HEK293T (cell line): ENCODE data around the gene TTLL11.

Experiments used
- CTCF ChIA-PET: fragments of 350-600 bp; formaldehyde crosslinking; extraction: SDS; loops from one replicate; lab custom pipeline; 2021; ENCODE audit warnings: antibody characterized with exemption, inconsistent platforms; lab: Yijun Ruan, JAX
- POLR2A ChIA-PET: fragments of 350-600 bp; formaldehyde crosslinking; extraction: SDS; loops from one replicate; lab custom pipeline; 2020; ENCODE audit warnings: antibody characterized with exemption, inconsistent platforms; lab: Yijun Ruan, JAX
- DNase-seq: peaks from one replicate; pipeline ENCODE4 v3.0.0; 2012; ENCODE audit warnings: mixed read lengths; ENCODE audit errors: extremely low spot score
- ARNT ChIP-seq: fragments of 450-650 bp; IDR thresholded peaks from 2 replicates; pipeline ENCODE4 v1.6.1; 2017; ENCODE audit warnings: mild to moderate bottlenecking
- BHLHE40 ChIP-seq: fragments of 450-650 bp; IDR thresholded peaks from 2 replicates; pipeline ENCODE4 v1.6.1; 2016; ENCODE audit warnings: mild to moderate bottlenecking, moderate library complexity, borderline replicate concordance
- CTBP1 ChIP-seq: fragments of 450-650 bp; IDR thresholded peaks from 2 replicates; pipeline ENCODE4 v1.6.1; 2016; ENCODE audit warnings: borderline replicate concordance
- ELF4 ChIP-seq: fragments of 450-650 bp; IDR thresholded peaks from 2 replicates; pipeline ENCODE4 v1.6.1; 2017; ENCODE audit warnings: antibody characterized with exemption
- FOXA1 ChIP-seq: fragments of 450-650 bp; IDR thresholded peaks from 2 replicates; pipeline ENCODE4 v1.6.1; 2016; ENCODE audit warnings: mild to moderate bottlenecking
- FOXK2 ChIP-seq: fragments of 450-650 bp; IDR thresholded peaks from 2 replicates; pipeline ENCODE4 v1.6.1; 2016; ENCODE audit warnings: mild to moderate bottlenecking
- FOXM1 ChIP-seq: fragments of 450-650 bp; IDR thresholded peaks from 2 replicates; pipeline ENCODE4 v1.6.1; 2017; ENCODE audit warnings: mild to moderate bottlenecking, borderline replicate concordance
- HDGF ChIP-seq: fragments of 450-650 bp; IDR thresholded peaks from 2 replicates; pipeline ENCODE4 v1.6.1; 2017; ENCODE audit warnings: antibody characterized with exemption, borderline replicate concordance
- L3MBTL2 ChIP-seq: fragments of 450-650 bp; conservative IDR thresholded peaks from 2 replicates; pipeline ENCODE4 v1.6.1; 2016; ENCODE audit warnings: mild to moderate bottlenecking
- LEF1 ChIP-seq: fragments of 450-650 bp; IDR thresholded peaks from 2 replicates; pipeline ENCODE4 v1.6.1; 2017; ENCODE audit warnings: mild to moderate bottlenecking, borderline replicate concordance
- NFRKB ChIP-seq: fragments of 450-650 bp; IDR thresholded peaks from 2 replicates; pipeline ENCODE4 v1.6.1; 2016; ENCODE audit warnings: mild to moderate bottlenecking, moderate library complexity
- SP1 ChIP-seq: fragments of 450-650 bp; IDR thresholded peaks from 2 replicates; pipeline ENCODE4 v1.6.1; 2017
- SUZ12 ChIP-seq: fragments of 450-650 bp; IDR thresholded peaks from 2 replicates; pipeline ENCODE4 v1.6.1; 2016; ENCODE audit warnings: mild to moderate bottlenecking
- TARDBP ChIP-seq: fragments of 450-650 bp; IDR thresholded peaks from 2 replicates; pipeline ENCODE4 v1.6.1; 2016
- ZNF384 ChIP-seq: fragments of 450-650 bp; IDR thresholded peaks from 2 replicates; pipeline ENCODE4 v1.6.1; 2016
- TF ChIP-seq, protein P1 (sequence below): fragments of 450-650 bp; IDR thresholded peaks from 2 replicates; pipeline ENCODE4 v1.6.1; 2016

Gene TTLL11

GRCh38 chr9:121820286-121821005, 272.7 kb downstream of the TTLL11 start:
- no peak for TF ChIP-seq HDGF
- no peak for TF ChIP-seq ZNF384
- TF ChIP-seq L3MBTL2: no peak
- no peak for TF ChIP-seq FOXA1
- no peak for TF ChIP-seq FOXM1
- TF ChIP-seq NFRKB: no peak
- TF ChIP-seq ARNT: no peak
- TF ChIP-seq CTBP1: no peak
- TF ChIP-seq, protein P1, sequence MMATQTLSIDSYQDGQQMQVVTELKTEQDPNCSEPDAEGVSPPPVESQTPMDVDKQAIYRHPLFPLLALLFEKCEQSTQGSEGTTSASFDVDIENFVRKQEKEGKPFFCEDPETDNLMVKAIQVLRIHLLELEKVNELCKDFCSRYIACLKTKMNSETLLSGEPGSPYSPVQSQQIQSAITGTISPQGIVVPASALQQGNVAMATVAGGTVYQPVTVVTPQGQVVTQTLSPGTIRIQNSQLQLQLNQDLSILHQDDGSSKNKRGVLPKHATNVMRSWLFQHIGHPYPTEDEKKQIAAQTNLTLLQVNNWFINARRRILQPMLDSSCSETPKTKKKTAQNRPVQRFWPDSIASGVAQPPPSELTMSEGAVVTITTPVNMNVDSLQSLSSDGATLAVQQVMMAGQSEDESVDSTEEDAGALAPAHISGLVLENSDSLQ: no peak
- no peak for TF ChIP-seq SUZ12
- no peak for TF ChIP-seq LEF1
- TF ChIP-seq TARDBP: no peak
- TF ChIP-seq BHLHE40: no peak
- TF ChIP-seq ELF4: no peak
- no peak for TF ChIP-seq SP1
- no peak for TF ChIP-seq FOXK2
- no peak for DNase-seq
- CTCF ChIA-PET: no interaction called here
- POLR2A ChIA-PET: no interaction called here

GRCh38 chr9:121819428-121820231, 273.5 kb downstream of the TTLL11 start:
- TF ChIP-seq, protein P1: no peak
- TF ChIP-seq NFRKB (no peak), L3MBTL2 (no peak), BHLHE40 (no peak), HDGF (no peak), FOXA1 (no peak), LEF1 (no peak), CTBP1 (no peak), TARDBP (no peak), FOXM1 (no peak), SUZ12 (no peak), ELF4 (no peak)
- peak; percentile 32 for DNase-seq
- POLR2A ChIA-PET: no interaction called here
- CTCF ChIA-PET: no interaction called here

GRCh38 chr9:121818841-121819427, 274.2 kb downstream of the TTLL11 start:
- ChIA-PET CTCF (no interaction called here), POLR2A (no interaction called here)
- no peak for DNase-seq

DNA sequence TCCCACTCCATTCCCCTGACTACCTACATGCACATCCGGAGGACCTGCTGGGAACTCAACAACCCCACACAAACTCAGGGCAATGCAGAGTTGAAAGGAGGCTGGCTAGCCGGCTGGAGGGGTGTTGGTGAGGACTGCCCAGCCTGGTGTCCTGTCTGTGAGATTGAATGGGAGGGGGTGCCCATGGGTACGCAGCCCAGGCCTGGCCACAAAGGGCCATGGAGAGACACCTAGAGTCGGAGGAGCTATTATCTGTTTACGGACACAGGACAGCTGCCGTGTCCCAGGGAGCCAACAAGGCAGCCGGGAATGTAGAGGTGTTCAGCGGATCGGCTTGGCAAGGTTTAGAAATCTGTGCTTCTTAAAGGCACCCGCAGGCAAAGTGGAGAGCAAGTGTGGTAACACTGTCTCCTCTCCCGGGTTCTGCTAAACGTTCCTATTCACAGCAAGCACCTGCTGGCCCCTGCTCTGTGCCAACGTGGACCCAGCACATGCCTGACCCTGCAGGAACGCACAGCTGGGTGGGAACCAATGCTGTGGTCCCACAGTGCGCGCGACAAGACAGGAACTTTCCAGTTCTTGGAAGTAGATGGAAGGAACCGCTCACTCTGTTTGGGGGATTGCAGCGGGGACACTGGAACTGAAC, 275.0 kb downstream of the TTLL11 start:
- POLR2A ChIA-PET: no interaction called here
- CTCF ChIA-PET: no interaction called here
- no peak for TF ChIP-seq HDGF
- no peak for TF ChIP-seq BHLHE40
- TF ChIP-seq, protein P1: no peak
- TF ChIP-seq TARDBP: no peak
- no peak for TF ChIP-seq FOXM1
- TF ChIP-seq FOXK2: no peak
- TF ChIP-seq FOXA1: no peak
- no peak for TF ChIP-seq CTBP1
- no peak for TF ChIP-seq L3MBTL2
- TF ChIP-seq SUZ12: no peak
- no peak for TF ChIP-seq LEF1
- DNase-seq: no peak

More at GRCh38 chr9:121818841-121819427, 274.2 kb downstream of the TTLL11 start:
- TF ChIP-seq FOXK2 (no peak), FOXA1 (no peak), TARDBP (no peak), L3MBTL2 (no peak), LEF1 (no peak), SUZ12 (no peak), FOXM1 (no peak), ELF4 (no peak), SP1 (no peak), BHLHE40 (no peak), HDGF (no peak)

GRCh38 chr9:121817476-121817875, 275.6 kb downstream of the TTLL11 start:
- CTCF ChIA-PET: no interaction called here
- POLR2A ChIA-PET: no interaction called here

More at GRCh38 chr9:121817476-121817875, 275.6 kb downstream of the TTLL11 start:
- no peak for DNase-seq
- no peak for TF ChIP-seq LEF1
- no peak for TF ChIP-seq SUZ12
- TF ChIP-seq FOXM1: no peak
- TF ChIP-seq ZNF384: no peak
- TF ChIP-seq SP1: no peak
- no peak for TF ChIP-seq ARNT
- no peak for TF ChIP-seq TARDBP
